ENCODE measurements around the gene SND1.
A peak's percentile ranks its signal among the peaks of the same experiment; 100 is the strongest.

Gene SND1

DNA sequence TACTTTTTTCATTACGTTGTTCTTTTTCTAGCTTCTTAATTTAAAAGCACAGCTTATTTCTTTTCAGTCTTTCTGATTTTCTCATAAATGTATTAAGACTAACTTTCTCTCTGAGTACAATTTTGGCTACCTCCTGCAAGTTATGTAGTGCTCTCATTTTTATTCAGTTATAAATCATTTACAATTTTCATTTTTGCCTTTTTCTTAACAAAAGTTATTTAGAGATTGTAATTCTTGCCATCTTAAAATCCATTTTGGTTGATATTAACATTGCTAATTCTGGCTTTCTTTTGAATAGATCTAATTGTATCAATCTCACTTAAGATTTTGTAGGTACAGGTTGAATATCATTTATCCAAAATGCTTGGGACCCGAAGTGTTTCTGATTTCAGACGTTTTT is 476.4 kb downstream of the SND1 start:
- no peak for DNase-seq

DNA sequence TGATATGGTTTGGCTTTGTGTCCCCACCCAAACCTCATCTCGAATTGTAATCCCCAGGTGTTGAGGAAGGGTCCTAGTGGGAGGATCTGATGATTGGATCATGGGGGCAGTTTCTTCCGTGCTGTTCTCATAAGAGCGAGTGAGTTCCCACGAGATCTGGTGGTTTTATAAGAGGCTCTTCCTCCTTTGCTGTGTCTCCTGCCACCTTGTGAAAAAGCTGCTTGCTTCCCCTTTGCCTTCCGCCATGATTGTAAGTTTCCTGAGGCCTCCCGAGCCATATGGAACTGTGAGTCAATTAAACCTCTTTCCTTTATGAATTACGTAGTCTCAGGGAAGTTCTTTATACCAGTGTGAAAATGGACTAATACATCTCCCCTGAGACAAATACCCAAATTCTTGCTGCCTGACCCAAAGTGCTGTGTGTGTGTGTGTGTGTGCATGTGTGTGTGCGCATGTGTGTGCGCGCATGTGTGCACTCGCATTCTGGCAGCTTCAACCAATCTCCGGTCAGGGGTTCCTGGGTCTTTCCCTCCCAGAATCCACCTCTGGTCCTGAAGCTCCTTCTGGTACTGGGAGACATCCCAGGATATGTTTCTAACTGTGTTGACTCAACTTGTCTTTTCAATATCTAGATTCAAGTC is 477.4 kb downstream of the SND1 start:
- no peak for DNase-seq

DNA sequence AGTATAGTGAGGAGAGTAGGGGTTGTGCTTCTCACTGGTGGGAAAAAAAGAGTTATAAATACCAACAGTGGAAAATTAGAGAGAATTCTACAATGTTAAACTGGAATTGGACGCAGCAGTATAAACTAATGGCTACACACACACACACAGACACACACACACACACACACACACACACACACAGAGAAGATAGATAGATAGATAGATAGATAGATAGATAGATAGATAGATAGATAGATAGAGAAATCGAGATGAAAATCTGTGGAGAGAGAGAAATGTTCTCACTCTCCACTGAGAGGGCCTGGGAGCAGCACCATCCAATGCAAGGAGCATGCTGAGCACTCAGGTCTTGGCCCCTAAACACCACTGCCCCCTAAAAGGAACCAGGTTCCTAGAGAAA is 479.1 kb downstream of the SND1 start:
- DNase-seq, result no peak

DNA sequence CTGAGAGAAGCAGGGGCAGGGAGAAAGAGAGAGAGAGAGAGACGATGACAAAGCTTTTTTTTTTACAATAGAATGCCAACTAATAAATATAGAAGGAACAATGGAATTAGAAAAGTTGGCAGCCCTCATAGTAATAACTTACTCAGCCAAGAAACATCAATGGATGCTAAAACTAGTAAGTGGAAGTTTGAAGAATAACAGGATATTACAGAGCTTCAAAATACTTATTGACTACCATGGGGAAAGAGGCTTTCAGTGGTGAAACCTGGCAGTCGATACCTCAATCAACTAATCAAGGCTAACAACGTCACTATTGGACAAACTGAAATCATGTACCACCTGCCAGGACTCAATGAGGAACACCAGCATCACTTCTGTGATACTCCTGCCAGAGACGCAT is 479.7 kb downstream of the SND1 start:
- no peak for DNase-seq

DNA sequence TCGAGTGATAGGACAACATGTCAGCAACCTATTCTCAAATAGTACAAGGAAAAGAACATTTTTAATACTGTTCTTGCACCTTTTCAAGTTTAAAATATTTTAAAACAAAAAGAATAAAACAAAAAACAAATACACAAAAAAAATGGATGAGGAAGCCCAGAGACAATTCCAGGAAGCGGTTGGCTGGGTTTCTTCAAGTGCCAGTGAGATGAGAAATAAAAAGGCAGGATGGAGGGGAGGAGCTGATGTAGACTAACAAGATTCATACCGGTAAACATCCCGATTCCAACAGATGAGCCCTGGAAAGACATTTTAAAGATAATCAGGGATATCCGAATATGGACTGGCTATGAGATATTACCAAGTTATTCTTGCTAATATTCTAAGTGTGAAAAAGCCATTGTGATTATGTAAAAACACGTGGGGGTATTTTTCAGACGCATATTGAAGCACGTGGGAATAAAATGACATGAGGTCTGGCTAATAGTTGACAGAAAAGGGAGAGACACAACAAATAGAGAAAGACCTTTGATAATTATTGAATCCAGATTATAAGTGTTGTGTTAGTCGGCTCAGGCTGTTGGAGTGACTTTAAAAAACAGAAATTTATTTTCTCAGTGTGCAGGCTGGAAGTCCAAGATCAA is 480.6 kb downstream of the SND1 start:
- no peak for DNase-seq

DNA sequence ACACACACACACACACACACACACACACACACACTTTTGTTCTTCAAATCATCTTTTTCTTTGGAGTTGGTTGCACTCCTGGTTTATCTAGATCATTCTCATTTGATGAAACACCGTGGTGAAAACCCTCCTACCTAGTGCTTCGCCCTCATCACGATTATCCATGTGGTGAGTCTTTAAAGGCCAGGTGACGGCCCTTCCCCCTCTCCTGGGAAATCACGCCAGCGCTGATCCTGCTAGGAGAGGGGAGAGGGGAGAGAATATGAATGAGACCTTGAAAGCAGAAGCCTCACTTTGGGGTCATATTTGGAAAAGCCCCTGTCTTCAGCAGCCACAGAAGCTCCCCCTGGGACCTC is 483.1 kb downstream of the SND1 start:
- DNase-seq, result no peak

DNA sequence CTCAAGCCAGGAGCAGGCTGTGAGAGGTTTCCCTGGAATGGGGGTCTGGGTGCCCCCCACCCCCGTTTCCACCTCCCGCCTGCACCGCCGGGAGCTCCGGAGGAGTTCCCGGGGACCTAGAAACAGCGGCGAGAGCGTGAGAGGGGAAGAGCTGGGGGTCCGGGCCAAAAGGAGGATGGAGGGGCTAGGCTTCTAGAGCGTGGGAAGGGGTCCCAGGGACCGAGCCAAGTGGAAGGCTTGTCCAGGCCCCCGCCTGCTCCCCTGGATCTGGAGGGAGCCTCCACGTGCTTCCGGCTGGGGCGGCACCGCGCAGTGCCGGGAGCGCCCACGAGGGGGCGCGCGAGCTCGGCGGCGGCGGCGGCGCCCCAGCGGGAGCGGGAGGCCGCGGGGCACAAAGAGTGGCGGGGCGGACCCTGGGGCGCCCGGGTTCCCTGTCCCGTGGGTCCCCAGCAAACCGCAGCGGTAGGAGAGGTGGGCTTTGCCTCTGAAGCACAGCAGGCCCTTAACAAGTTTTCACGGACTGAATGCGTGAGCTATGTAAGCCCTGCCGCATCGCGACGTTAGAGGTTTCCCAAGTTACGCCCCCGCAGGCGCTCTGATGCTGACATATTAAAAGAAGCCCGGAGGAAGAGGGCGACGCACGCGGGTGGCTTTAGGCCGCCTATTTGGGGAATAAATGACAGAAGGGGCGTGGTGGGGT is 483.7 kb downstream of the SND1 start:
- peak; percentile 84 for DNase-seq

DNA sequence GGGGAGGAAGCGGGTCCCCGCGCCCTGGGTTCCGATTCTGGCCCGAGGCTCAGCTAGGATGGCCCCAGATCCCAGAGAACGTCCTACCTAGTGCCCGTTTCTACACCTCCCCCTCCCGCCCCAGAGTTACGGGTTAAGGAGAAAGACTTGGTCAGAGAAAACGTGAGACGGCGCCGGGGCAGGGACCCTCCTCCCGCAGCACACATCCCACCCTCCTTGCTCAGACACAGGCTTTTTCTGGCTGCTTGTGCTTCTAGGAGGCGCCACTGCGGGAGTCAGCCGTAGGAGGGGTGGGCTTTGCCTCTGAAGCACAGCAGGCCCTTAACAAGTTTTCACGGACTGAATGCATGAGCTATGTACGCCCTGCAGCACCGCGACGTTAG is 484.2 kb downstream of the SND1 start:
- no peak for DNase-seq

DNA sequence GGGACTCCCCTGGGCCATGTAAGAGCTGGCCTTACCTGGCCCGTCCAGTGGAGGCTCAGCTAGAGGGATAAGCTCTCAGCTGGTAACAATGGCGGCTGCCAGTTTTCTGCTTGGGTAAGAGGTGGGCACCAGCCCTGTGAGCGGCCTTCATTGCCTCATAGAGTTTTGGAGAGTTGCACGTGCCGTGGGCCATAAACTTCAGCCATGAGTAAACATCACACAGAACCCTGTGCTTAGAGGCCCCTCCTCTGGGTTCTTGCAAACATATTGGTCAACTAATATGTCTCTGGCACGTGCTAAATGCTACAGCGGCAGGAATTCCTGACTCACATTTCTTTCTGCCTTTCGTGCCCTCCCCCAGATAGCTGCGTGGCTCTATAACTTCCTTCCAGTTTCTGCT is 485.2 kb downstream of the SND1 start:
- no peak for DNase-seq

DNA sequence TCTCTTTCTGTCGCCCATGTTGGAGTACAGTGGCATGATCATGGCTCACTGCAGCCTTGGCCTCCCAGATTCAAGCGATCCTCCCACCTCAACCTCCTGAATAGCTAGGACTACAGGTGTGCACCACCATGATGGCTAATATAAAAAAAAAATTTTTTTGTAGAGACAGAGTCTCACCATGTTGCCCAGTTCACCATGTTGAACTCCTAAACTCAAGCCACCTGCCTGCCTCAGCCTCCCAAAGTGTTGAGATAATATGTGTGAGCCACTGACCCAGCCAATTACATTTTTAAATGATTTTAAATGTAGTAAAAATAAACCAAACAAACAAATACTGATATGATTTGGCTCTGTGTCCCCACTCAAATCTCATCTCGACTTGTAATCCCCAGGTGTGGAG is 487.4 kb downstream of the SND1 start:
- no peak for DNase-seq

DNA sequence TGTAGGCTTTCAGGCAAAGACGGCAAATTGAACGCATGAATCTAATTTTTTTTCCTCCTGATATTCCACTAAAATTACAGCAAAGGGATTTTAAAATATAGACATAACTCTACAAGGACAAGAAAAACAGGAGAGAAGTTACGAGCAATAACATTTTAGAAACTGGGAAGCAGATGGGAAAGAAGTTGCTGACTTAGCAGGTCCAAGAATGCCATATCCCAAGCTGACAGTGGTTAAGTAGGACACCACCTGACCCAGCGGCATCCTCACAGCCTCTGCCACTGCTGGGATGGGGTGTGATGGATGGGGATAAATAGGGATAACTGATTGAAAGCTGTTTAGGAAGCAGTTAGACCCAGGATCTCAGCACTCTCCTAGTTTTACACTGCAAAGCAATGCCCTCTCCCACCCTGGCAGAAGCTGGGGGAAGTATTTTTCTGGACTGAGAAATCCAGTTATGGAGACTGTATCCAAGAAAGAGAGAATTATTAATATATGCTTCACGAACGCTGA is 489.7 kb downstream of the SND1 start:
- DNase-seq, result no peak
